IMR-90 (cell line): ENCODE measurements around the gene EP300. TPM values are rescaled to one million over a fixed set of nuclear protein-coding genes. Genes with fewer than 3 reads are reported as not detected.

Source experiments
- ATAC-seq: fragments of 200-7000 bp; cut with Tn5 transposase; 2 replicates; pipeline ENCODE4 v1.9.1; 2020; ENCODE audit warnings: low read depth, mild to moderate bottlenecking, moderate library complexity
- BruUV-seq: library from RNA; stranded (reverse); fragments of 400-500 nt; replicated peaks from 2 replicates; lab custom pipeline; 2021; lab: Mats Ljungman, UMichigan
- CTCF ChIA-PET: fragments of 300-600 bp; formaldehyde crosslinking; extraction: SDS; loops from one replicate; lab custom pipeline; 2021; ENCODE audit warnings: antibody characterized with exemption; lab: Yijun Ruan, JAX
- POLR2A ChIA-PET: fragments of 300-600 bp; sonication (Branson Sonifier 250); formaldehyde crosslinking; loops from one replicate; lab custom pipeline; 2022; ENCODE audit warnings: antibody characterized with exemption; ENCODE audit not compliant: unreplicated experiment; lab: Charles Lee
- DNase-seq: peaks from one replicate; pipeline ENCODE4 v3.0.0; 2013
- H2AFZ ChIP-seq: replicated peaks from 2 replicates; pipeline ENCODE3; 2013; ENCODE audit warnings: low read length, mild to moderate bottlenecking; ENCODE audit not compliant: poor library complexity
- H2AK5ac ChIP-seq: 2 replicates; pipeline ENCODE4 v1.6.1; 2013; ENCODE audit warnings: low read depth, low read length, inconsistent platforms
- H2AK9ac ChIP-seq: replicated peaks from 2 replicates; pipeline ENCODE3; 2013; ENCODE audit warnings: mild to moderate bottlenecking, low read depth, low read length, moderate library complexity; ENCODE audit not compliant: poor library complexity
- H2BK120ac ChIP-seq: 2 replicates; pipeline ENCODE4 v1.6.1; 2013; ENCODE audit warnings: low read depth, low read length, inconsistent platforms
- H2BK15ac ChIP-seq: 3 replicates; pipeline ENCODE4 v1.6.1; 2013; ENCODE audit warnings: low read depth, low read length, inconsistent platforms
- H2BK20ac ChIP-seq: 2 replicates; pipeline ENCODE4 v1.6.1; 2013; ENCODE audit warnings: low read depth, mild to moderate bottlenecking, inconsistent platforms, low read length, moderate library complexity
- H2BK5ac ChIP-seq: 2 replicates; pipeline ENCODE4 v1.6.1; 2013; ENCODE audit warnings: mild to moderate bottlenecking, low read depth, low read length, inconsistent platforms; ENCODE audit not compliant: poor library complexity, severe bottlenecking
- H3K14ac ChIP-seq: replicated peaks from 2 replicates; pipeline ENCODE4 v1.6.1; 2013; ENCODE audit warnings: low read depth, low read length, inconsistent platforms
- H3K18ac ChIP-seq: 2 replicates; pipeline ENCODE4 v1.6.1; 2013; ENCODE audit warnings: low read depth, low read length, control low read depth
- H3K23ac ChIP-seq: 2 replicates; pipeline ENCODE4 v1.6.1; 2013; ENCODE audit warnings: low read depth, low read length, inconsistent platforms
- H3K27ac ChIP-seq: 2 replicates; pipeline ENCODE4 v1.5.1; 2013; ENCODE audit warnings: mild to moderate bottlenecking, control low read depth, low read length; ENCODE audit not compliant: insufficient read depth
- H3K27me3 ChIP-seq: 2 replicates; pipeline ENCODE4 v1.6.1; 2013; ENCODE audit warnings: low read length; ENCODE audit not compliant: control insufficient read depth, insufficient read depth
- H3K36me3 ChIP-seq: 2 replicates; pipeline ENCODE4 v1.6.1; 2013; ENCODE audit warnings: low read length, mixed read lengths; ENCODE audit not compliant: control insufficient read depth, insufficient read depth
- H3K4ac ChIP-seq: 2 replicates; pipeline ENCODE4 v1.6.1; 2013; ENCODE audit warnings: low read depth, low read length, inconsistent platforms
- H3K4me1 ChIP-seq: 2 replicates; pipeline ENCODE4 v1.6.1; 2013; ENCODE audit warnings: low read length, mixed read lengths; ENCODE audit not compliant: control insufficient read depth, insufficient read depth
- H3K4me2 ChIP-seq: 2 replicates; pipeline ENCODE4 v1.6.1; 2013; ENCODE audit warnings: low read depth, mild to moderate bottlenecking, control low read depth, low read length, moderate library complexity
- H3K4me3 ChIP-seq: 2 replicates; pipeline ENCODE4 v1.5.1; 2013; ENCODE audit warnings: low read depth, mild to moderate bottlenecking, control low read depth, low read length, moderate library complexity; ENCODE audit not compliant: insufficient read depth
- H3K56ac ChIP-seq: 2 replicates; pipeline ENCODE4 v1.6.1; 2013; ENCODE audit warnings: low read length, inconsistent platforms; ENCODE audit not compliant: insufficient read depth; ENCODE audit errors: extremely low read depth
- H3K79me1 ChIP-seq, 2 experiments: 2 replicates each; pipeline ENCODE4 v1.6.1; 2013; ENCODE audit warnings: low read length in 2 of 2, inconsistent platforms in 1 of 2, low read depth in 1 of 2
- H3K9ac ChIP-seq: 2 replicates; pipeline ENCODE4 v1.6.1; 2013; ENCODE audit warnings: low read depth, low read length, control low read depth
- H3K9me1 ChIP-seq: 2 replicates; pipeline ENCODE4 v1.6.1; 2013; ENCODE audit warnings: low read length, inconsistent platforms; ENCODE audit not compliant: insufficient read depth
- H3K9me3 ChIP-seq: 2 replicates; pipeline ENCODE4 v1.6.1; 2013; ENCODE audit warnings: low read length; ENCODE audit not compliant: control insufficient read depth, insufficient read depth
- H4K20me1 ChIP-seq: 2 replicates; pipeline ENCODE4 v1.6.1; 2013; ENCODE audit warnings: low read length, inconsistent platforms; ENCODE audit not compliant: insufficient read depth
- H4K5ac ChIP-seq: 2 replicates; pipeline ENCODE4 v1.6.1; 2013; ENCODE audit warnings: mild to moderate bottlenecking, low read depth, low read length, control low read depth
- H4K8ac ChIP-seq, 2 experiments: 2 replicates each; pipeline ENCODE4 v1.6.1; 2013; ENCODE audit warnings: low read depth in 2 of 2, low read length in 2 of 2, control low read depth in 1 of 2, inconsistent platforms in 1 of 2
- H4K91ac ChIP-seq: 2 replicates; pipeline ENCODE4 v1.6.1; 2013; ENCODE audit warnings: low read depth, low read length, inconsistent platforms; ENCODE audit not compliant: insufficient read depth
- BHLHE40 ChIP-seq: fragments of 150-350 bp; IDR thresholded peaks from 2 replicates; pipeline ENCODE4 v1.6.1; 2016; ENCODE audit warnings: mild to moderate bottlenecking, low read depth, low read length
- CEBPB ChIP-seq: IDR thresholded peaks from 2 replicates; pipeline ENCODE4 v1.6.1; 2012; ENCODE audit warnings: low read depth, low read length, improper control_type of control experiment
- CHD1 ChIP-seq: IDR thresholded peaks from 2 replicates; pipeline ENCODE4 v1.6.1; 2012; ENCODE audit warnings: low read depth, low read length, improper control_type of control experiment
- ELK1 ChIP-seq: fragments of 150-350 bp; IDR thresholded peaks from 2 replicates; pipeline ENCODE4 v1.6.1; 2016; ENCODE audit warnings: low read depth, mild to moderate bottlenecking, low read length, moderate library complexity, borderline replicate concordance
- FOS ChIP-seq: fragments of 150-350 bp; IDR thresholded peaks from 2 replicates; pipeline ENCODE4 v1.6.1; 2016; ENCODE audit warnings: low read depth, low read length
- MAFK ChIP-seq: IDR thresholded peaks from 2 replicates; pipeline ENCODE4 v1.6.1; 2012; ENCODE audit warnings: low read depth, low read length, improper control_type of control experiment
- MAZ ChIP-seq: IDR thresholded peaks from 2 replicates; pipeline ENCODE4 v1.6.1; 2012; ENCODE audit warnings: low read depth, mild to moderate bottlenecking, low read length, improper control_type of control experiment, moderate library complexity, borderline replicate concordance
- MXI1 ChIP-seq: IDR thresholded peaks from 2 replicates; pipeline ENCODE4 v1.6.1; 2012; ENCODE audit warnings: low read depth, mild to moderate bottlenecking, low read length, moderate library complexity, borderline replicate concordance
- NFE2L2 ChIP-seq: fragments of 150-350 bp; IDR thresholded peaks from 2 replicates; pipeline ENCODE4 v1.6.1; 2016; ENCODE audit warnings: low read depth, mild to moderate bottlenecking, low read length
- POLR2A ChIP-seq: IDR thresholded peaks from 2 replicates; pipeline ENCODE4 v1.6.1; 2012; ENCODE audit warnings: mild to moderate bottlenecking, low read depth, low read length
- RAD21 ChIP-seq: IDR thresholded peaks from 2 replicates; pipeline ENCODE4 v1.6.1; 2012; ENCODE audit warnings: low read length, improper control_type of control experiment
- RCOR1 ChIP-seq: IDR thresholded peaks from 2 replicates; pipeline ENCODE4 v1.6.1; 2012; ENCODE audit warnings: mild to moderate bottlenecking, low read length, improper control_type of control experiment; ENCODE audit not compliant: insufficient replicate concordance
- RFX5 ChIP-seq: IDR thresholded peaks from 2 replicates; pipeline ENCODE4 v1.8.0; 2012; ENCODE audit warnings: low read depth, mild to moderate bottlenecking, low read length, moderate library complexity
- SMC3 ChIP-seq: fragments of 150-350 bp; IDR thresholded peaks from 2 replicates; pipeline ENCODE4 v1.6.1; 2016; ENCODE audit warnings: low read depth, mild to moderate bottlenecking, antibody characterized with exemption, low read length, moderate library complexity
- WGBS, 2 experiments: methylation state at CpG; one replicate each; pipeline versions ENCODE4 v1.1.5 to v1.1.7; 2013; ENCODE audit warnings: missing lambda C conversion rate in 2 of 2; ENCODE audit not compliant: insufficient read length in 1 of 2; ENCODE audit errors: extremely low coverage in 2 of 2; 5-methylcytosine and 5-hydroxymethylcytosine counted together
- dilution Hi-C: fragments of 300-500 bp; cut with HindIII; formaldehyde crosslinking; loops from one replicate; pipeline ENCODE4 v1.14.3; 2018; ENCODE audit warnings: low sequenced_read_pairs; ENCODE audit not compliant: unreplicated experiment
- in situ Hi-C: fragments of 300-500 bp; cut with MboI; formaldehyde crosslinking; loops from 3 replicates; pipeline ENCODE4 v1.14.3; 2019; ENCODE audit warnings: low sequenced_read_pairs, inconsistent platforms, mixed read lengths
- intact Hi-C: fragments of 100-400 bp; cut with micrococcal nuclease; formaldehyde crosslinking; loops from 2 replicates; pipeline ENCODE4 v1.10.0; 2022
- polyA plus RNA-seq, 3 experiments: library from polyadenylated mRNA; depleted of rRNA; stranded (reverse); fragments of >200 nt; gene quantifications; 2 replicates each; pipeline ENCODE4 v1.2.3, GENCODE V29; 2012; ENCODE audit warnings: low replicate concordance in 1 of 3
- total RNA-seq: library from RNA; depleted of rRNA; stranded (reverse); fragments of >200 nt; gene quantifications from 2 replicates; pipeline ENCODE4 v1.2.3, GENCODE V29; 2012
- TF ChIP-seq, protein P1 (sequence below): fragments of 150-350 bp; IDR thresholded peaks from 2 replicates; pipeline ENCODE4 v1.6.1; 2017; ENCODE audit warnings: mild to moderate bottlenecking, antibody characterized with exemption, low read length, low read depth
- TF ChIP-seq, protein P2 (sequence below): conservative IDR thresholded peaks from 2 replicates; pipeline ENCODE4 v1.5.1; 2012; ENCODE audit warnings: mild to moderate bottlenecking, low read depth, low read length, improper control_type of control experiment

Gene EP300
- total and polyA plus RNA-seq, 2 of the 4 experiments (the other 2 are of a cell fraction), result 23.3 to 27.4 TPM

GRCh38 chr22:41152902-41153301 lies 60.5 kb downstream of the EP300 start:
- no TSS peak for BruUV-seq
- H4K91ac ChIP-seq, result no peak overlapping the region
- no peak overlapping the region for H3K4me3 ChIP-seq
- peaks cover 3% of the 10 kb centered on the region; the same call in 1 of the 2 replicates for H3K9me1 ChIP-seq
- 0 out of 2 replicates have a peak, but pooled peaks cover 8% of the 10 kb centered on the region for H4K20me1 ChIP-seq
- CTCF ChIA-PET, result no interaction called here
- no peak overlapping the region for H4K8ac ChIP-seq
- H2AK5ac ChIP-seq, result no peak overlapping the region
- H3K79me1 ChIP-seq, result peaks cover 15 to 16% of the 10 kb centered on the region in 2 experiments
- 80% methylated on average over 1 of the region's 7 CpGs; no CpG with 5 or more reads in 1 of the 2 experiments for WGBS, 2 experiments
- no peak overlapping the region for H3K9ac ChIP-seq
- no peak overlapping the region for H3K4me2 ChIP-seq
- no peak overlapping the region for H3K23ac ChIP-seq
- H3K36me3 ChIP-seq, result peaks cover 68% of the 10 kb centered on the region
- H2BK15ac ChIP-seq, result no peak overlapping the region
- H4K5ac ChIP-seq, result no peak overlapping the region
- H3K27me3 ChIP-seq, result no peaks in the 10 kb centered on the region
- H3K4me1 ChIP-seq, result no peaks in the 10 kb centered on the region
- H2AK9ac ChIP-seq, result no peak overlapping the region
- no peak for ATAC-seq
- H3K4ac ChIP-seq, result no peak overlapping the region
- intact Hi-C loops (loop anchor here (10.0 kb wide), 1 partner anchor 328 kb away; no protein-coding TSS in a partner anchor), dilution Hi-C loops (no loop called here), in situ Hi-C loops (loop anchor here (10.0 kb wide), 1 partner anchor 318 kb away; no protein-coding TSS in a partner anchor)
- H2AFZ ChIP-seq, result no peak overlapping the region
- H3K18ac ChIP-seq, result no peak overlapping the region
- H2BK20ac ChIP-seq, result no peak overlapping the region
- H2BK120ac ChIP-seq, result no peak overlapping the region
- TF ChIP-seq MAFK (no peak), ELK1 (no peak), CEBPB (no peak), CHD1 (no peak), NFE2L2 (no peak), POLR2A (no peak), RCOR1 (no peak), MXI1 (no peak), RAD21 (no peak), FOS (no peak), MAZ (no peak), RFX5 (no peak), SMC3 (no peak), BHLHE40 (no peak)
- TF ChIP-seq, protein P1, sequence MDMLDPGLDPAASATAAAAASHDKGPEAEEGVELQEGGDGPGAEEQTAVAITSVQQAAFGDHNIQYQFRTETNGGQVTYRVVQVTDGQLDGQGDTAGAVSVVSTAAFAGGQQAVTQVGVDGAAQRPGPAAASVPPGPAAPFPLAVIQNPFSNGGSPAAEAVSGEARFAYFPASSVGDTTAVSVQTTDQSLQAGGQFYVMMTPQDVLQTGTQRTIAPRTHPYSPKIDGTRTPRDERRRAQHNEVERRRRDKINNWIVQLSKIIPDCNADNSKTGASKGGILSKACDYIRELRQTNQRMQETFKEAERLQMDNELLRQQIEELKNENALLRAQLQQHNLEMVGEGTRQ, result no peak
- TF ChIP-seq, protein P2, sequence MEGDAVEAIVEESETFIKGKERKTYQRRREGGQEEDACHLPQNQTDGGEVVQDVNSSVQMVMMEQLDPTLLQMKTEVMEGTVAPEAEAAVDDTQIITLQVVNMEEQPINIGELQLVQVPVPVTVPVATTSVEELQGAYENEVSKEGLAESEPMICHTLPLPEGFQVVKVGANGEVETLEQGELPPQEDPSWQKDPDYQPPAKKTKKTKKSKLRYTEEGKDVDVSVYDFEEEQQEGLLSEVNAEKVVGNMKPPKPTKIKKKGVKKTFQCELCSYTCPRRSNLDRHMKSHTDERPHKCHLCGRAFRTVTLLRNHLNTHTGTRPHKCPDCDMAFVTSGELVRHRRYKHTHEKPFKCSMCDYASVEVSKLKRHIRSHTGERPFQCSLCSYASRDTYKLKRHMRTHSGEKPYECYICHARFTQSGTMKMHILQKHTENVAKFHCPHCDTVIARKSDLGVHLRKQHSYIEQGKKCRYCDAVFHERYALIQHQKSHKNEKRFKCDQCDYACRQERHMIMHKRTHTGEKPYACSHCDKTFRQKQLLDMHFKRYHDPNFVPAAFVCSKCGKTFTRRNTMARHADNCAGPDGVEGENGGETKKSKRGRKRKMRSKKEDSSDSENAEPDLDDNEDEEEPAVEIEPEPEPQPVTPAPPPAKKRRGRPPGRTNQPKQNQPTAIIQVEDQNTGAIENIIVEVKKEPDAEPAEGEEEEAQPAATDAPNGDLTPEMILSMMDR, result no peak
- H3K14ac ChIP-seq, result no peak overlapping the region
- POLR2A ChIA-PET, result no interaction called here
- no peak overlapping the region for H3K56ac ChIP-seq
- H2BK5ac ChIP-seq, result no peak overlapping the region
- no peak for DNase-seq
- H3K27ac ChIP-seq, result no peak overlapping the region
- H3K9me3 ChIP-seq, result no peaks in the 10 kb centered on the region
